OCI-LY1 (cell line): ENCODE results near the gene STARD4.

Experiments used
- CTCF ChIP-seq: fragments of 200-600 bp; sonication (generic), shearing (Covaris generic); IDR thresholded peaks from 2 replicates; pipeline ENCODE4 v1.5.1; 2017; ENCODE audit warnings: mild to moderate bottlenecking, antibody characterized with exemption, low read length, moderate library complexity, mixed read lengths
- EZH2 ChIP-seq: fragments of 200-600 bp; sonication (generic), shearing (Covaris generic); IDR thresholded peaks from 2 replicates; pipeline ENCODE4 v1.8.0; 2017; ENCODE audit warnings: borderline replicate concordance, mixed run types, mild to moderate bottlenecking, antibody characterized with exemption, low read length, moderate library complexity, mixed read lengths

- TF ChIP-seq CTCF (no peak), EZH2 (no peak)
These were observed 42.9 kb downstream of the STARD4 start for GRCh38 chr5:111469293-111469896.
